GM12878 (cell line): ENCODE measurements around the gene TNFSF11.

Source experiments
- NFXL1 ChIP-seq: fragments of 450-650 bp; IDR thresholded peaks from 2 replicates; pipeline ENCODE4 v1.6.1; 2017; ENCODE audit warnings: antibody characterized with exemption, mild to moderate bottlenecking, borderline replicate concordance
- POLR2A ChIP-seq: IDR thresholded peaks from 2 replicates; pipeline ENCODE4 v1.6.1; 2011; ENCODE audit warnings: low read depth, mild to moderate bottlenecking, low read length
- SREBF2 ChIP-seq: IDR thresholded peaks from 2 replicates; pipeline ENCODE4 v1.6.1; 2012; ENCODE audit warnings: mild to moderate bottlenecking, low read length
- TF ChIP-seq, protein P1 (sequence below): fragments of 450-650 bp; IDR thresholded peaks from 2 replicates; pipeline ENCODE4 v1.6.1; 2017; ENCODE audit warnings: mild to moderate bottlenecking, moderate library complexity
- TF ChIP-seq, protein P2 (sequence below), 3 experiments: IDR thresholded peaks in 2 of 3; conservative IDR thresholded peaks in 1 of 3; 2 replicates each; pipeline ENCODE4 v1.5.1; 2011; ENCODE audit warnings: low read depth in 3 of 3, low read length in 3 of 3, mild to moderate bottlenecking in 3 of 3, control low read depth in 2 of 3, moderate library complexity in 2 of 3, inconsistent platforms in 1 of 3, mixed read lengths in 1 of 3; ENCODE audit not compliant: control insufficient read depth in 2 of 3, insufficient read depth in 1 of 3; ENCODE audit errors: extremely low read depth in 1 of 3
- TF ChIP-seq, protein P3 (sequence below): IDR thresholded peaks from 2 replicates; pipeline ENCODE4 v1.6.1; 2012; ENCODE audit warnings: low read length, inconsistent platforms

DNA sequence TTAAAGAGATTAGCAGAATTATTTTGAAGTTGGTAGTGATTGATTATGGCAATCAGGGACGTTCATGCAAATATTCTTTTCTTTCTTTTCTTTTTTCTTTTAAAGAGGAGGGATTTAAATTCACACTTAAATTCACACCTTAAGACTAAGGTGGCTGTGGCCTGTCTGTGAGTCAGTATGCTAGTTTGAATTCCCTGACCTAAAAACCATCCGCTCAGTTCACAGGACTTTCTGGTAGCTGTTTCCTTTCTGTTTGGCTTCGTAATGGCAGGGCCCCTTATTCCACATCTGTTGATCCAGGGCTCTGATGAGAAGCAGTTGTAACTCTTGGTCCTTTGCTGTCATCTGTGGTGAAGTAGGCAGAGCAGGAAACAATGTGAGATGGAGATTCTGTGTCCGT is 7.5 kb downstream of the TNFSF11 start:
- TF ChIP-seq, protein P1, sequence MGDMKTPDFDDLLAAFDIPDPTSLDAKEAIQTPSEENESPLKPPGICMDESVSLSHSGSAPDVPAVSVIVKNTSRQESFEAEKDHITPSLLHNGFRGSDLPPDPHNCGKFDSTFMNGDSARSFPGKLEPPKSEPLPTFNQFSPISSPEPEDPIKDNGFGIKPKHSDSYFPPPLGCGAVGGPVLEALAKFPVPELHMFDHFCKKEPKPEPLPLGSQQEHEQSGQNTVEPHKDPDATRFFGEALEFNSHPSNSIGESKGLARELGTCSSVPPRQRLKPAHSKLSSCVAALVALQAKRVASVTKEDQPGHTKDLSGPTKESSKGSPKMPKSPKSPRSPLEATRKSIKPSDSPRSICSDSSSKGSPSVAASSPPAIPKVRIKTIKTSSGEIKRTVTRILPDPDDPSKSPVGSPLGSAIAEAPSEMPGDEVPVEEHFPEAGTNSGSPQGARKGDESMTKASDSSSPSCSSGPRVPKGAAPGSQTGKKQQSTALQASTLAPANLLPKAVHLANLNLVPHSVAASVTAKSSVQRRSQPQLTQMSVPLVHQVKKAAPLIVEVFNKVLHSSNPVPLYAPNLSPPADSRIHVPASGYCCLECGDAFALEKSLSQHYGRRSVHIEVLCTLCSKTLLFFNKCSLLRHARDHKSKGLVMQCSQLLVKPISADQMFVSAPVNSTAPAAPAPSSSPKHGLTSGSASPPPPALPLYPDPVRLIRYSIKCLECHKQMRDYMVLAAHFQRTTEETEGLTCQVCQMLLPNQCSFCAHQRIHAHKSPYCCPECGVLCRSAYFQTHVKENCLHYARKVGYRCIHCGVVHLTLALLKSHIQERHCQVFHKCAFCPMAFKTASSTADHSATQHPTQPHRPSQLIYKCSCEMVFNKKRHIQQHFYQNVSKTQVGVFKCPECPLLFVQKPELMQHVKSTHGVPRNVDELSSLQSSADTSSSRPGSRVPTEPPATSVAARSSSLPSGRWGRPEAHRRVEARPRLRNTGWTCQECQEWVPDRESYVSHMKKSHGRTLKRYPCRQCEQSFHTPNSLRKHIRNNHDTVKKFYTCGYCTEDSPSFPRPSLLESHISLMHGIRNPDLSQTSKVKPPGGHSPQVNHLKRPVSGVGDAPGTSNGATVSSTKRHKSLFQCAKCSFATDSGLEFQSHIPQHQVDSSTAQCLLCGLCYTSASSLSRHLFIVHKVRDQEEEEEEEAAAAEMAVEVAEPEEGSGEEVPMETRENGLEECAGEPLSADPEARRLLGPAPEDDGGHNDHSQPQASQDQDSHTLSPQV = no peak
- TF ChIP-seq POLR2A = no peak
- TF ChIP-seq NFXL1 = no peak
- TF ChIP-seq, protein P2, sequence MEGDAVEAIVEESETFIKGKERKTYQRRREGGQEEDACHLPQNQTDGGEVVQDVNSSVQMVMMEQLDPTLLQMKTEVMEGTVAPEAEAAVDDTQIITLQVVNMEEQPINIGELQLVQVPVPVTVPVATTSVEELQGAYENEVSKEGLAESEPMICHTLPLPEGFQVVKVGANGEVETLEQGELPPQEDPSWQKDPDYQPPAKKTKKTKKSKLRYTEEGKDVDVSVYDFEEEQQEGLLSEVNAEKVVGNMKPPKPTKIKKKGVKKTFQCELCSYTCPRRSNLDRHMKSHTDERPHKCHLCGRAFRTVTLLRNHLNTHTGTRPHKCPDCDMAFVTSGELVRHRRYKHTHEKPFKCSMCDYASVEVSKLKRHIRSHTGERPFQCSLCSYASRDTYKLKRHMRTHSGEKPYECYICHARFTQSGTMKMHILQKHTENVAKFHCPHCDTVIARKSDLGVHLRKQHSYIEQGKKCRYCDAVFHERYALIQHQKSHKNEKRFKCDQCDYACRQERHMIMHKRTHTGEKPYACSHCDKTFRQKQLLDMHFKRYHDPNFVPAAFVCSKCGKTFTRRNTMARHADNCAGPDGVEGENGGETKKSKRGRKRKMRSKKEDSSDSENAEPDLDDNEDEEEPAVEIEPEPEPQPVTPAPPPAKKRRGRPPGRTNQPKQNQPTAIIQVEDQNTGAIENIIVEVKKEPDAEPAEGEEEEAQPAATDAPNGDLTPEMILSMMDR (IDR thresholded peaks at IDR 0.05 in 2 of 3, conservative IDR thresholded peaks at IDR 0.05 in 1 of 3; ENCODE audit: control insufficient read depth in 2 of 3, extremely low read depth in 1 of 3, insufficient read depth in 1 of 3, low read depth in 3 of 3, low read length in 3 of 3) = no peak
- TF ChIP-seq SREBF2 = no peak
- TF ChIP-seq, protein P3, sequence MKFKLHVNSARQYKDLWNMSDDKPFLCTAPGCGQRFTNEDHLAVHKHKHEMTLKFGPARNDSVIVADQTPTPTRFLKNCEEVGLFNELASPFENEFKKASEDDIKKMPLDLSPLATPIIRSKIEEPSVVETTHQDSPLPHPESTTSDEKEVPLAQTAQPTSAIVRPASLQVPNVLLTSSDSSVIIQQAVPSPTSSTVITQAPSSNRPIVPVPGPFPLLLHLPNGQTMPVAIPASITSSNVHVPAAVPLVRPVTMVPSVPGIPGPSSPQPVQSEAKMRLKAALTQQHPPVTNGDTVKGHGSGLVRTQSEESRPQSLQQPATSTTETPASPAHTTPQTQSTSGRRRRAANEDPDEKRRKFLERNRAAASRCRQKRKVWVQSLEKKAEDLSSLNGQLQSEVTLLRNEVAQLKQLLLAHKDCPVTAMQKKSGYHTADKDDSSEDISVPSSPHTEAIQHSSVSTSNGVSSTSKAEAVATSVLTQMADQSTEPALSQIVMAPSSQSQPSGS = no peak
